Karpas-422 (cell line): ENCODE results near the gene MAEA. TPM values are rescaled to one million over a fixed set of nuclear protein-coding genes. Genes with fewer than 3 reads are reported as not detected.

Experiments used
- DNase-seq: peaks from one replicate; pipeline ENCODE4 v3.0.0-alpha.2; 2015
- H2AFZ ChIP-seq: fragments of 200-600 bp; sonication (generic); 2 replicates; pipeline ENCODE4 v1.6.1; 2014; ENCODE audit warnings: antibody characterized with exemption, low read length, mixed read lengths
- H3K27ac ChIP-seq: fragments of 200-600 bp; sonication (generic); 2 replicates; pipeline ENCODE4 v1.5.1; 2014; ENCODE audit warnings: mild to moderate bottlenecking, low read length, moderate library complexity
- H3K27me3 ChIP-seq: fragments of 200-600 bp; sonication (generic); 2 replicates; pipeline ENCODE4 v1.6.1; 2014; ENCODE audit warnings: low read length, mixed read lengths
- H3K36me3 ChIP-seq: fragments of 200-600 bp; sonication (generic); 2 replicates; pipeline ENCODE4 v1.6.1; 2014; ENCODE audit warnings: low read length, mixed read lengths; ENCODE audit not compliant: insufficient read depth
- H3K4me1 ChIP-seq: fragments of 200-600 bp; sonication (generic); 2 replicates; pipeline ENCODE4 v1.6.1; 2014; ENCODE audit warnings: mild to moderate bottlenecking, low read length, mixed read lengths
- H3K4me2 ChIP-seq: fragments of 200-600 bp; sonication (generic); 2 replicates; pipeline ENCODE4 v1.6.1; 2014; ENCODE audit warnings: low read length, low read depth, mild to moderate bottlenecking; ENCODE audit not compliant: poor library complexity, severe bottlenecking
- H3K4me3 ChIP-seq: fragments of 200-600 bp; sonication (generic); 2 replicates; pipeline ENCODE4 v1.5.1; 2014; ENCODE audit warnings: mild to moderate bottlenecking, antibody characterized with exemption, low read length, mixed read lengths
- H3K79me2 ChIP-seq: fragments of 200-600 bp; sonication (generic); 2 replicates; pipeline ENCODE4 v1.6.1; 2014; ENCODE audit warnings: mild to moderate bottlenecking, low read length, mixed read lengths
- H3K9ac ChIP-seq: fragments of 200-600 bp; sonication (generic); 2 replicates; pipeline ENCODE4 v1.6.0; 2014; ENCODE audit warnings: low read length
- H3K9me2 ChIP-seq: fragments of 200-600 bp; sonication (generic), shearing (Covaris generic); replicated peaks from 2 replicates; pipeline ENCODE4 v1.6.0; 2014; ENCODE audit warnings: mild to moderate bottlenecking, low read length, moderate library complexity; ENCODE audit not compliant: insufficient read depth
- H3K9me3 ChIP-seq: fragments of 300-700, 200-600 bp; sonication (generic); 2 replicates; pipeline ENCODE4 v1.6.1; 2014; ENCODE audit warnings: low read length, mixed read lengths
- H4K20me1 ChIP-seq: fragments of 200-600 bp; sonication (generic); 2 replicates; pipeline ENCODE4 v1.6.1; 2014; ENCODE audit warnings: mild to moderate bottlenecking, antibody characterized with exemption, low read length, low read depth; ENCODE audit not compliant: insufficient read depth
- total RNA-seq: library from RNA; depleted of rRNA; stranded (reverse); fragments of >200 nt; shearing (Covaris generic); gene quantifications from 2 replicates; pipeline ENCODE4 v1.2.3, GENCODE V29; 2014; ENCODE audit warnings: low replicate concordance

Gene MAEA
- total RNA-seq, 1 experiment from 2014 or later: 31.3 TPM

DNA sequence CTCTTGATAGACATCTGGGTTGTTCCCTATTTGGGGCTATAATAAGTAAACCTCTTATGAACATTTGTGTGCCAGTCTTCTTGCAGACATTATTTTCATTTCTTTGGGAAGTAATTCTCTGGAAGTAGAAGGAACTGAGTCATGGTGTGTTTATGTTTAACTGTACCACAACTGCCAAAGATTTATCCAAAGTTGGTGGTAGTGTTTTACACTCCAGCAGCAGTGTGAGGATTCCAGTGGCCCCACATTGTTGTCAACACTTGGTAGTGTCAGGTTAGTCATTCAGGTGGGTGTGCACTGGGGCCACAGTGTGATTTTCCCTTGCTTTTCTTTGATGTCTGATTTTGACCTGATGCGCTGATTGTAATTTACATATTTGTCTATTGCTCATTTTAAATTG lies 52.3 kb downstream of the MAEA start:
- Histone ChIP-seq H3K27me3 (no peaks in the 10 kb centered on the region), H3K36me3 (peaks cover 3% of the 10 kb centered on the region), H3K9me2 (no peaks in the 10 kb centered on the region), H3K27ac (no peak overlapping the region), H3K79me2 (peaks cover 18% of the 10 kb centered on the region), H3K9me3 (no peaks in the 10 kb centered on the region), H3K4me2 (no peak overlapping the region), H4K20me1 (no peaks in the 10 kb centered on the region; the same call in 1 of the 2 replicates), H3K9ac (no peak overlapping the region), H3K4me3 (no peak overlapping the region), H3K4me1 (peaks cover 14% of the 10 kb centered on the region), H2AFZ (no peak overlapping the region)
- DNase-seq: no peak

DNA sequence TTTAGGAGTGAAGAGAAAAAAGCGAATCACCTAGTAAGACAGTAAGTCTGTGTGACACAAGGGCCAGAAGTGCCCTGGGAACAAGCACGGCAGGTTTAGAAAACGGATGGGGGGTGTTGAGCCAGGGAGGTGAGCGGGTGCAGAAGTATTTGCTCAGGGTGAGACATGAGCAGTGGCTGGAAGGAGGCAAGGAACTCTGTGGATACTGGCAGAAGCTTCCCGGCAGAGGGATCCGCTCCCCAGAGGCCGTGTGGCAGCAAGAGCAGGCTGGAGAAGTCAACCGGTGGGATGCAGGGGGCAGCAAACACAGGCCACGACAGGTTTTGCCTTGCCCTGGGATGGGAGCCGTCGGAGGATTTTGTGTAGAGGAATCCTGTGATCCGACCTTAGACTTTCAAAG lies 55.0 kb downstream of the MAEA start:
- H3K27me3 ChIP-seq: no peaks in the 10 kb centered on the region
- no peak overlapping the region for H3K27ac ChIP-seq
- no peaks in the 10 kb centered on the region; the same call in 1 of the 2 replicates for H3K36me3 ChIP-seq
- no peaks in the 10 kb centered on the region for H4K20me1 ChIP-seq
- no peak for DNase-seq
- no peak overlapping the region for H2AFZ ChIP-seq
- H3K9ac ChIP-seq: peak overlapping the region; percentile 92; the same call in 1 of the 2 replicates
- H3K4me3 ChIP-seq: no peak overlapping the region
- H3K9me3 ChIP-seq: no peaks in the 10 kb centered on the region
- peaks cover 41% of the 10 kb centered on the region for H3K79me2 ChIP-seq
- peak overlapping the region; percentile 98 for H3K4me2 ChIP-seq
- H3K9me2 ChIP-seq: no peaks in the 10 kb centered on the region
- H3K4me1 ChIP-seq: peaks cover 28% of the 10 kb centered on the region

DNA sequence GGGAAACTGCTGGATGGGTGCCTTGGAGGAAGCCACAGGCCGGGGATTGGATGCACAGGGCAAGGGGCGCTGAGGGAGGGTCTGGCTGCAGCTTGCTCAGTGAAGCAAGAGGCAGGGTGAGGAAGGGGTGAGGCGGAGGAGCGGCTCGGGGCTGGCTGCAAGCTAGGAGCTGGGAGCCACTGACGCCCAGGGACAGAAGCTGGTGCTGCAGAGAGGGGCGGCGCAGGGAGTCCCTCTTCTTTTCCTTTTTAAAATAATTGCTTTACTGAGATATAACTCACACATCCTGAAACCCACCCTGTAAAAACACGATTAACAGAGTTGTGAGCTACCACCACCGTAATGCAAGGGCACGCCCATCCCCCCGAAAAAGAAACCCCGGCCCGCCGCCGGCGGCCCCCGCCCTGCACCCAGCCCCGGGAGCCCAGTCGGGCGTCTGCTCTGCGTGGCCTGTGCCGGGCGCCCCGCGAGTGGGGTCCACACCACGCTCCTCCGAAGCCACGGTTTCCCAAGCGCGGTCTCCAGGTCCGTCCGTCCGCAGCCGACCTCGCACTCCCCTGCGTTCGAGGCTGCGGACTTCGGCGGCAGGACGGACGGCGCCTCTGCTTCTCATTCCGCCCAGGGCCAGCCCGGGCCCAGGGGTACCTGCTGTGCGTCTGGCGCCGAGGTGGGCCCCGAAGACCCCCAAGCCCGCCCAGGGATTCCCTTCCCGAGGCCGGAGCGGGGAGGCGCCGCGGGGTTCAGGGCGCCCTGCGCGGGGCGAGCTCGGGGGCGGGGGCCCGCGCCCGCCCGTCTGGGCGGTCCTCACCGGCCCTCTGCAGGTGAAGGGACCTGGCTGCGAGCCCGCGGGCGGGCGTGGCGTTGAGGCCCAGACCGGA lies 56.5 kb downstream of the MAEA start:
- Histone ChIP-seq H4K20me1 (no peaks in the 10 kb centered on the region), H3K9me3 (no peaks in the 10 kb centered on the region), H3K4me3 (peak overlapping the region; percentile 97), H3K4me1 (peaks cover 28% of the 10 kb centered on the region), H3K4me2 (peak overlapping the region; percentile 98), H3K36me3 (no peaks in the 10 kb centered on the region), H3K27me3 (no peaks in the 10 kb centered on the region), H3K27ac (peak overlapping the region; percentile 66), H2AFZ (peak overlapping the region; percentile 81), H3K9me2 (no peaks in the 10 kb centered on the region), H3K79me2 (peaks cover 42% of the 10 kb centered on the region), H3K9ac (peak overlapping the region; percentile 92)
- DNase-seq: peak; percentile 71

DNA sequence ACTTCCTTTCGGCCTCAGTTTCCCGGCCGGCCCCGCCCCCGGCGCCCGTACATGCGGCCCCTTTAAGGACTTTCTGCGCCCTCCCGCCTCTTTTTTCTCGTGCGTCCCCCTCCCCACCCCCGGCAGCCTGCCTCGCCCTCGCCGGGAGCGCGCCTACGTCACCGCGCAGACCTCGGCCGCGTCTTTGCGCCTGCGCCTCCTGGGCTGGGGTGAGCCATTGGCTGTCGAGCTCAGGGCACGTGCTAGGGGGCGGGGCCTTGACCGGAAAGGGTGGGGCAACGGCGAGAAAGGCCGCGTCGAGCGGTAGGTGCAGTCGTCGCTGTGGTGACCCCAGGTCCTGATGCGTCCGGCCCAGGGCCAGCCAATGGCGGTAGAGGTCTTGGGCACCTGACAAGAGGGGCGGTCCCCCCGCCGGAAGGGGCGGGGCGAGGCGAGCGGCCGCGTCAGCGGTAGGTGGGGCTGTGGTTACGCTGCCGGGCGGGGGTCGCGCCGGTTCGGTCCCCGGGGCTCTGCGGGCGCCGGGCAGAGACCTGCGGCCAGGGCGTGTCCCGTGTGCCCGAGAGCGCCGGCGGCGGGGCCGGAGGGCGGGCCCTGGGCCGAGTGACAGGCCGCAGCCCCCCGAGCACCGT lies 57.2 kb downstream of the MAEA start, which contains the start of gene UVSSA:
UVSSA (plus strand) TSS at position 428 of the 629 bp plus-strand sequence. CDS start 884 bp downstream, outside the sequence.
- Histone ChIP-seq H2AFZ (peak within 1 kb of the TSS; percentile 81), H3K79me2 (peaks cover 42% of the 10 kb centered on the region), H3K4me2 (peak within 1 kb of the TSS; percentile 98), H3K4me3 (peak within 1 kb of the TSS; percentile 97), H3K9me3 (no peaks in the 10 kb centered on the region), H3K4me1 (peaks cover 31% of the 10 kb centered on the region), H3K36me3 (no peaks in the 10 kb centered on the region), H4K20me1 (no peaks in the 10 kb centered on the region), H3K27me3 (no peaks in the 10 kb centered on the region), H3K27ac (peak within 1 kb of the TSS; percentile 67), H3K9me2 (no peaks in the 10 kb centered on the region), H3K9ac (peak within 1 kb of the TSS; percentile 95)
- peak; percentile 100 for DNase-seq

DNA sequence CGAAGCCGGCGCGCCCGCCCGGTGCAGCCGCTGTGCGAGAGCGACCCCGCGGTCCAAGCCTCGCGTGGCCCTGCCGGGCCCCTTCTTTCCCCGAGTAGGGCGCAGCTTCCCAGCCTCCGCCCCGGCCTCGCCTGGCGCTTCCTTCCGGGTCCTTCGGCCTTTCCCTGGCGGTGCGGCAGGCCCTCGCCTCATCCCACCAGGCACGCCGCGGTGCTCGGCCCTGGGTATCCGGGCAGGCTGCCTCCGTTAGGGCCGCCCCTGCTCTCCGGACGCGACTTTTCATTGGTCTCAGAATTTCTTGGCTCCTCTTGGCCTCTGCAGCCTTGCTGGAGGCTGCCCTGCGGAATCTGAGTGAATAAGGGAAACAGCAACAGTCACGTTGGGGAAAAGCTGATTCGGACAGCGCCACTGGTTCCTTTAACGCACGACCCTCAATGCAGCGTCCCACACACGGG lies 57.7 kb downstream of the MAEA start:
- Histone ChIP-seq H3K9me3 (no peaks in the 10 kb centered on the region), H3K27ac (peak overlapping the region; percentile 67), H2AFZ (no peak overlapping the region)

DNA sequence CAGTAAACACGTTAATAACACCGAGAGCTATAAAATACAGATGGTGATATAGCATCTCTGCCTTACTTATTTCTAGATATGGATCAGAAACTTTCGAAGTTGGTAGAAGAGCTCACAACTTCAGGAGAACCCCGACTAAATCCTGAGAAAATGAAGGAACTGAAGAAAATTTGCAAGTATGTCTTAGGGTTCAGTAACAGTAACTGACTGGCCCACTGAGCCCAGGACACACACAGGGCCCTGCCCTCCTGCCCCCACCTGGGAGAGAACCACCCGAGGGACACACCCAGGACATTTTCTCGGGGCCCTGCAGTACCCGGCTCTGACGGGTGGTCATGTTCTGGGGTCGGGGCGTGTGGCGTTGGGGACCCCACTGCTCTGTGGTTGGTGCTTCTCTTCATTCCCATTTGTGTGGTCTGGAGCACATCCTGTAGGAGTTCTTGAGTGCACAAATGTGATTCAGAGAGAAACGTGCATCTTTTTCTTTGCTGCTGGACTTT lies 58.4 kb downstream of the MAEA start:
- Histone ChIP-seq H3K27me3 (no peaks in the 10 kb centered on the region), H3K4me3 (peak overlapping the region; percentile 88), H3K9me3 (no peaks in the 10 kb centered on the region), H3K36me3 (no peaks in the 10 kb centered on the region), H3K9me2 (no peaks in the 10 kb centered on the region), H3K4me2 (peak overlapping the region; percentile 76), H3K79me2 (peaks cover 42% of the 10 kb centered on the region), H4K20me1 (no peaks in the 10 kb centered on the region), H2AFZ (no peak overlapping the region), H3K4me1 (peaks cover 31% of the 10 kb centered on the region), H3K9ac (peak overlapping the region; percentile 95), H3K27ac (peak overlapping the region; percentile 67; the same call in 1 of the 2 replicates)
- no peak for DNase-seq

More for the DNA sequence above, 57.7 kb downstream of the MAEA start:
- H3K9me2 ChIP-seq: no peaks in the 10 kb centered on the region
- H3K4me2 ChIP-seq: peak overlapping the region; percentile 76
- no peaks in the 10 kb centered on the region for H3K27me3 ChIP-seq
- peaks cover 31% of the 10 kb centered on the region for H3K4me1 ChIP-seq
- H3K9ac ChIP-seq: peak overlapping the region; percentile 95
- peak overlapping the region; percentile 88 for H3K4me3 ChIP-seq
- no peaks in the 10 kb centered on the region for H4K20me1 ChIP-seq
- peak; percentile 88 for DNase-seq
- H3K79me2 ChIP-seq: peaks cover 42% of the 10 kb centered on the region
- no peaks in the 10 kb centered on the region for H3K36me3 ChIP-seq

DNA sequence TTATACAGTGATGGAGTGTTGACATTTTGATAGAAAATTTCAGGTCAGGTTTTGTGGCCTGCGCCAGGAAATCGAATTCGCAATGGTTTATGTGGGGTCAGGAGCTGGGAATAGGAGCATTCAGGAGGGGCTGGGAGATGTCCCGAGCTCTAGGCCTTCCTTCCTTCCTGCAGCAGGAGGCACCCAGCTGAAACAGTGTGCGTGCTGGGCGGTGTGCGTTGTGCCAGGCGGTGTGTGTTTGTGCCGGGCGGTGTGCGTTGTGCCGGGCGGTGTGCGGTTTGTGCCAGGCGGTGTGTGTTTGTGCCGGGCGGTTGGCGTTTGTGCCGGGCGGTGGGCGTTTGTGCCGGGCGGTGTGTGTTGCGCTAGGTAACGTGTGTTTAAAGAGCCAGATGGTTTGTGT lies 59.1 kb downstream of the MAEA start:
- Histone ChIP-seq H3K9me2 (no peaks in the 10 kb centered on the region), H3K4me2 (peak overlapping the region; percentile 76), H4K20me1 (no peaks in the 10 kb centered on the region)

More for the DNA sequence above, 59.1 kb downstream of the MAEA start:
- peak overlapping the region; percentile 88; the same call in 1 of the 2 replicates for H3K4me3 ChIP-seq
- DNase-seq: no peak
- peaks cover 42% of the 10 kb centered on the region for H3K79me2 ChIP-seq
- no peak overlapping the region for H2AFZ ChIP-seq
- no peaks in the 10 kb centered on the region for H3K9me3 ChIP-seq
- peaks cover 31% of the 10 kb centered on the region for H3K4me1 ChIP-seq
- H3K27me3 ChIP-seq: no peaks in the 10 kb centered on the region
- peak overlapping the region; percentile 95 for H3K9ac ChIP-seq
- H3K27ac ChIP-seq: no peak overlapping the region
- no peaks in the 10 kb centered on the region for H3K36me3 ChIP-seq
